Measurements from ENCODE around the gene TTC21A.

TTC21A gene

GRCh38 chr3:39068556-39068955, 38.9 kb upstream of the TTC21A start:
- no peak for TF ChIP-seq CTCF (IDR thresholded peaks at IDR 0.05; ENCODE audit: control insufficient read depth, insufficient read depth, low read depth, low read length, missing control alignments)
- no peak for DNase-seq (ENCODE audit: low read depth)
- H3K4me3 ChIP-seq (ENCODE audit: control insufficient read depth, low read depth, low read length) = no peak overlapping the region

GRCh38 chr3:39075910-39076309, 31.6 kb upstream of the TTC21A start:
- no peak for DNase-seq (ENCODE audit: low read depth)
- H3K4me3 ChIP-seq (ENCODE audit: control insufficient read depth, low read depth, low read length) = no peak overlapping the region
- TF ChIP-seq CTCF (IDR thresholded peaks at IDR 0.05; ENCODE audit: control insufficient read depth, insufficient read depth, low read depth, low read length, missing control alignments) = no peak

- TF ChIP-seq CTCF (IDR thresholded peaks at IDR 0.05; ENCODE audit: control insufficient read depth, insufficient read depth, low read depth, low read length, missing control alignments) = no peak
- no peak for DNase-seq (ENCODE audit: low read depth)
- H3K4me3 ChIP-seq (ENCODE audit: control insufficient read depth, low read depth, low read length) = no peak overlapping the region
Measured at GRCh38 chr3:39079530-39079929, 27.9 kb upstream of the TTC21A start.

GRCh38 chr3:39080026-39080425, 27.5 kb upstream of the TTC21A start:
- no peak for DNase-seq (ENCODE audit: low read depth)
- TF ChIP-seq CTCF (IDR thresholded peaks at IDR 0.05; ENCODE audit: control insufficient read depth, insufficient read depth, low read depth, low read length, missing control alignments) = no peak
- no peak overlapping the region for H3K4me3 ChIP-seq (ENCODE audit: control insufficient read depth, low read depth, low read length)

GRCh38 chr3:39082666-39083313, 24.7 kb upstream of the TTC21A start:
- no peak for TF ChIP-seq CTCF (IDR thresholded peaks at IDR 0.05; ENCODE audit: control insufficient read depth, insufficient read depth, low read depth, low read length, missing control alignments)
- DNase-seq (ENCODE audit: low read depth) = no peak
- no peak overlapping the region for H3K4me3 ChIP-seq (ENCODE audit: control insufficient read depth, low read depth, low read length)

GRCh38 chr3:39086144-39086543, 21.3 kb upstream of the TTC21A start:
- no peak for TF ChIP-seq CTCF (IDR thresholded peaks at IDR 0.05; ENCODE audit: control insufficient read depth, insufficient read depth, low read depth, low read length, missing control alignments)
- no peak overlapping the region for H3K4me3 ChIP-seq (ENCODE audit: control insufficient read depth, low read depth, low read length)
- no peak for DNase-seq (ENCODE audit: low read depth)

GRCh38 chr3:39088456-39088855, 19.0 kb upstream of the TTC21A start:
- no peak overlapping the region for H3K4me3 ChIP-seq (ENCODE audit: control insufficient read depth, low read depth, low read length)
- no peak for TF ChIP-seq CTCF (IDR thresholded peaks at IDR 0.05; ENCODE audit: control insufficient read depth, insufficient read depth, low read depth, low read length, missing control alignments)
- no peak for DNase-seq (ENCODE audit: low read depth)
